HUDEP-2 (cell line): ENCODE measurements around the gene SP100.
"Not testable (repeated sequence)": the region's sequence is repeated elsewhere in the genome, so short reads cannot be mapped to it uniquely, and the experiment has no call there.

Experiments used
- DNase-seq, 76 experiments: peaks; one replicate each; lab custom pipeline; 2025; ENCODE audit not compliant: unreplicated experiment in 76 of 76; lab: John Stamatoyannopoulos, UW

The SP100 gene

GRCh38 chr2:230418341-230419016 lies 2.5 kb downstream of the SP100 start:
- DNase-seq = no peak

GRCh38 chr2:230419181-230419580 lies 3.2 kb downstream of the SP100 start:
- DNase-seq = no peak

- no peak for DNase-seq
Observed at GRCh38 chr2:230422149-230422548, 6.1 kb downstream of the SP100 start.

- no peak for DNase-seq
Observed at GRCh38 chr2:230423851-230424458, 8.0 kb downstream of the SP100 start.

- no peak for DNase-seq
Observed at GRCh38 chr2:230425377-230425776, 9.4 kb downstream of the SP100 start.

- DNase-seq = no peak
Observed at GRCh38 chr2:230429513-230429912, 13.5 kb downstream of the SP100 start.

GRCh38 chr2:230430957-230431910 lies 15.2 kb downstream of the SP100 start:
- no peak for DNase-seq

GRCh38 chr2:230434677-230435324 lies 18.8 kb downstream of the SP100 start:
- DNase-seq = no peak

GRCh38 chr2:230435431-230435830 lies 19.4 kb downstream of the SP100 start:
- DNase-seq = no peak

- not testable (repeated sequence) for DNase-seq
Observed at GRCh38 chr2:230439121-230439520, 23.1 kb downstream of the SP100 start.

GRCh38 chr2:230439590-230439989 lies 23.6 kb downstream of the SP100 start:
- peak in 7 of 76 experiments; percentile 4 to 43 (median 17) for DNase-seq

- DNase-seq = peak in 17 of 76 experiments; percentile 6 to 57 (median 24)
Observed at GRCh38 chr2:230441227-230441897, 25.4 kb downstream of the SP100 start.

GRCh38 chr2:230443541-230443940 lies 27.5 kb downstream of the SP100 start:
- DNase-seq = no peak

- no peak for DNase-seq
Observed at GRCh38 chr2:230444832-230445231, 28.8 kb downstream of the SP100 start.

- DNase-seq = no peak
Observed at GRCh38 chr2:230447036-230447435, 31.0 kb downstream of the SP100 start.

GRCh38 chr2:230447455-230448451 lies 31.8 kb downstream of the SP100 start:
- DNase-seq = no peak

GRCh38 chr2:230449901-230450467 lies 34.0 kb downstream of the SP100 start:
- no peak for DNase-seq

GRCh38 chr2:230453006-230453405 lies 37.0 kb downstream of the SP100 start:
- DNase-seq = no peak
